SU-DHL-6 (cell line): Measurements from ENCODE around the gene KRT32.

ENCODE experiments used
- H2AFZ ChIP-seq: fragments of 200-600 bp; sonication (generic); 2 replicates; pipeline ENCODE4 v1.6.1; 2014; ENCODE audit warnings: low read depth, mild to moderate bottlenecking, moderate library complexity, mixed read lengths, antibody characterized with exemption, low read length; ENCODE audit not compliant: severe bottlenecking
- H3F3A ChIP-seq: fragments of 200-600 bp; shearing (Covaris generic); 2 replicates; pipeline ENCODE4 v1.6.0; 2016; ENCODE audit warnings: antibody characterized with exemption, mild to moderate bottlenecking; ENCODE audit not compliant: insufficient read depth
- H3K27ac ChIP-seq: fragments of 200-600 bp; sonication (generic); 2 replicates; pipeline ENCODE4 v1.5.1; 2016; ENCODE audit warnings: low read depth, mild to moderate bottlenecking, low read length, moderate library complexity, mixed read lengths
- H3K27me3 ChIP-seq: fragments of 200-600 bp; sonication (generic), shearing (Covaris generic); 2 replicates; pipeline ENCODE4 v1.6.0; 2014; ENCODE audit warnings: mild to moderate bottlenecking, low read length
- H3K36me3 ChIP-seq: fragments of 200-600 bp; sonication (generic); 2 replicates; pipeline ENCODE4 v1.6.1; 2014; ENCODE audit warnings: mild to moderate bottlenecking, low read length, mixed read lengths
- H3K4me2 ChIP-seq: fragments of 300-600, 200-600 bp; shearing (Covaris generic), sonication (generic); 2 replicates; pipeline ENCODE4 v1.6.0; 2014; ENCODE audit warnings: low read length, low read depth, mild to moderate bottlenecking; ENCODE audit not compliant: poor library complexity, severe bottlenecking
- H3K4me3 ChIP-seq: fragments of 200-600 bp; sonication (generic); 2 replicates; pipeline ENCODE4 v1.5.1; 2014; ENCODE audit warnings: antibody characterized with exemption, low read length, mild to moderate bottlenecking, mixed read lengths; ENCODE audit not compliant: insufficient read depth, poor library complexity, severe bottlenecking
- H3K79me2 ChIP-seq: fragments of 200-600 bp; sonication (generic); 2 replicates; pipeline ENCODE4 v1.6.1; 2014; ENCODE audit warnings: mild to moderate bottlenecking, low read length, moderate library complexity; ENCODE audit not compliant: insufficient read depth
- H3K9ac ChIP-seq: fragments of 200-600 bp; sonication (generic); 2 replicates; pipeline ENCODE4 v1.7.0; 2014; ENCODE audit warnings: mild to moderate bottlenecking, low read length
- H3K9me2 ChIP-seq: fragments of 200-600 bp; sonication (generic); replicated peaks from 2 replicates; pipeline ENCODE4 v1.6.1; 2014; ENCODE audit warnings: low read length; ENCODE audit not compliant: insufficient read depth
- H3K9me3 ChIP-seq: fragments of 200-600 bp; sonication (generic); 2 replicates; pipeline ENCODE4 v1.6.1; 2014; ENCODE audit warnings: low read length, mixed read lengths; ENCODE audit not compliant: insufficient read depth
- H4K20me1 ChIP-seq: fragments of 200-600 bp; sonication (generic); 2 replicates; pipeline ENCODE4 v1.6.1; 2014; ENCODE audit warnings: low read depth, mild to moderate bottlenecking, antibody characterized with exemption, low read length, moderate library complexity, mixed read lengths
- EZH2phosphoT487 ChIP-seq: fragments of 200-600 bp; sonication (generic), shearing (Covaris generic); conservative IDR thresholded peaks from 2 replicates; pipeline ENCODE4 v1.6.1; 2018; ENCODE audit warnings: mild to moderate bottlenecking, antibody characterized with exemption, low read length, moderate library complexity, mixed read lengths
- TF ChIP-seq, protein P1 (sequence below): fragments of 200-600 bp; sonication (generic); IDR thresholded peaks from one replicate; pipeline ENCODE4 v1.5.1; 2017; ENCODE audit warnings: antibody characterized with exemption, mild to moderate bottlenecking, low read length, moderate library complexity; ENCODE audit not compliant: insufficient read depth, poor library complexity, severe bottlenecking

The KRT32 gene

DNA sequence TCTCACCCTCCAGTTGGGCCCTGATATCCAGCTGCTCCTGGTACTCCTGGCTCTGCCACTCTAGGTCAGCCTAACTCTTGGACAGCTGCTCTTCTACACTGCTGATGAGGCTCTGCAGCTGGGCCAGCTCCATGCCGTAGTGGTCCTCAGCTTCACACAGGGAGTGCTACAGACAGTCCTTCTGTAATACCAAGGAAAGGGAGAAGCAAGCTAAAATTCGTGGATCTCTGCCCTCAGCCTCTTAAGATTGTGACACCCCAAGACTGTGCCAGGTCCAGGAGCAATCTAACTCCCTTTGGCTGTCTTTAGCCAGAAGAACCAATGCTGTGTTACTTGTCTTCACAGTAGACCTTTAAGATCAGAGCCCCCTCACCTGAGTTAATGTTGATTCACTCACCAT lies 18.7 kb downstream of the KRT32 start:
- Histone ChIP-seq H3F3A (no peaks in the 10 kb centered on the region), H3K27me3 (no peaks in the 10 kb centered on the region), H2AFZ (no peak overlapping the region), H3K9me3 (no peaks in the 10 kb centered on the region), H3K27ac (no peak overlapping the region), H4K20me1 (no peaks in the 10 kb centered on the region), H3K4me3 (no peak overlapping the region), H3K79me2 (no peaks in the 10 kb centered on the region), H3K9me2 (no peaks in the 10 kb centered on the region), H3K9ac (no peak overlapping the region), H3K36me3 (no peaks in the 10 kb centered on the region), H3K4me2 (no peak overlapping the region)
- TF ChIP-seq, protein P1, sequence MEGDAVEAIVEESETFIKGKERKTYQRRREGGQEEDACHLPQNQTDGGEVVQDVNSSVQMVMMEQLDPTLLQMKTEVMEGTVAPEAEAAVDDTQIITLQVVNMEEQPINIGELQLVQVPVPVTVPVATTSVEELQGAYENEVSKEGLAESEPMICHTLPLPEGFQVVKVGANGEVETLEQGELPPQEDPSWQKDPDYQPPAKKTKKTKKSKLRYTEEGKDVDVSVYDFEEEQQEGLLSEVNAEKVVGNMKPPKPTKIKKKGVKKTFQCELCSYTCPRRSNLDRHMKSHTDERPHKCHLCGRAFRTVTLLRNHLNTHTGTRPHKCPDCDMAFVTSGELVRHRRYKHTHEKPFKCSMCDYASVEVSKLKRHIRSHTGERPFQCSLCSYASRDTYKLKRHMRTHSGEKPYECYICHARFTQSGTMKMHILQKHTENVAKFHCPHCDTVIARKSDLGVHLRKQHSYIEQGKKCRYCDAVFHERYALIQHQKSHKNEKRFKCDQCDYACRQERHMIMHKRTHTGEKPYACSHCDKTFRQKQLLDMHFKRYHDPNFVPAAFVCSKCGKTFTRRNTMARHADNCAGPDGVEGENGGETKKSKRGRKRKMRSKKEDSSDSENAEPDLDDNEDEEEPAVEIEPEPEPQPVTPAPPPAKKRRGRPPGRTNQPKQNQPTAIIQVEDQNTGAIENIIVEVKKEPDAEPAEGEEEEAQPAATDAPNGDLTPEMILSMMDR, result no peak
- no peak for TF ChIP-seq EZH2phosphoT487

DNA sequence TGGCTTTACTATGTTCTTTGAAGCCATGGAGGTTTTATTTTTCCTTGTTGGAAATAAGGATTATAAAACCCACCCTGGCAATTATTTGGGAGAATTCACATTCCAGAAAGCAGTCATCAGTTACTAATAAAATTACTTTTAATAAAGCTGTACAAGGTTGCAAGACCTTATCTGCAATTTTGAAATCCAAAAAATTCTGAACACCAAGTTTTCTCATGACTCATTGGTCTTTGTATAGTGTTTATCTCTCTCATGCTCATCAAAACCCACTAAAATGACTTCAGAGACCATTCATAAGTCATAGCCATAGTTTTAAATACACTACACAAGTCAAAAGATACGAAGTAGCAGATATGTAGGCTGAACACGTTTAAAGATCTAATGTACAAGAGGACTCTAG lies 20.4 kb downstream of the KRT32 start:
- H3K27me3 ChIP-seq, result no peaks in the 10 kb centered on the region
- TF ChIP-seq EZH2phosphoT487, result no peak
- TF ChIP-seq, protein P1, result no peak
- no peak overlapping the region for H3K9ac ChIP-seq
- H3K9me3 ChIP-seq, result no peaks in the 10 kb centered on the region
- H2AFZ ChIP-seq, result no peak overlapping the region
- no peaks in the 10 kb centered on the region for H4K20me1 ChIP-seq
- H3K9me2 ChIP-seq, result no peaks in the 10 kb centered on the region
- no peaks in the 10 kb centered on the region for H3F3A ChIP-seq
- no peak overlapping the region for H3K4me3 ChIP-seq
- no peak overlapping the region for H3K4me2 ChIP-seq
- no peak overlapping the region for H3K27ac ChIP-seq
- H3K79me2 ChIP-seq, result no peaks in the 10 kb centered on the region
- H3K36me3 ChIP-seq, result no peaks in the 10 kb centered on the region

DNA sequence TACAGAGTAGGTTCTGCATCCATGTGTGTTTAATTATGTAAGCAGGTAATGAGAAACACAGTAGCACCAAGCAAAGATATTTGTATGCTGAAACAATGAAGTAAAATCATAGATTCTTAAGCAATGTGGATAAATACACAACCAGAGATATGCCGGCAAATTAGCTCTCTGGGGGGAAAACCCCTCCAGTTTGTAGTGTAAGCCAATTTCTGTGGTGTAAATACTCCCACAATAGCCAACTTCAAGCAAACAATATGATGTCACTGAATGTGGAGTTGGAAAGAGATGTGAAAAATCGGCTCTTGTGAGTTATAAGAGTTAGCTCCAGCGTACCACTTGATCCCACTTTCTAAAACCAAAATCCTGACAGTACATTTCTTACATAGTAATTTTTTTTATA lies 22.5 kb downstream of the KRT32 start:
- Histone ChIP-seq H3K27me3 (no peaks in the 10 kb centered on the region), H3K4me3 (no peak overlapping the region), H3F3A (no peaks in the 10 kb centered on the region), H3K9ac (no peak overlapping the region), H3K36me3 (no peaks in the 10 kb centered on the region), H3K9me3 (no peaks in the 10 kb centered on the region), H2AFZ (no peak overlapping the region), H3K27ac (no peak overlapping the region), H3K9me2 (no peaks in the 10 kb centered on the region), H4K20me1 (no peaks in the 10 kb centered on the region), H3K4me2 (no peak overlapping the region), H3K79me2 (no peaks in the 10 kb centered on the region)
- no peak for TF ChIP-seq EZH2phosphoT487
- TF ChIP-seq, protein P1, result no peak

DNA sequence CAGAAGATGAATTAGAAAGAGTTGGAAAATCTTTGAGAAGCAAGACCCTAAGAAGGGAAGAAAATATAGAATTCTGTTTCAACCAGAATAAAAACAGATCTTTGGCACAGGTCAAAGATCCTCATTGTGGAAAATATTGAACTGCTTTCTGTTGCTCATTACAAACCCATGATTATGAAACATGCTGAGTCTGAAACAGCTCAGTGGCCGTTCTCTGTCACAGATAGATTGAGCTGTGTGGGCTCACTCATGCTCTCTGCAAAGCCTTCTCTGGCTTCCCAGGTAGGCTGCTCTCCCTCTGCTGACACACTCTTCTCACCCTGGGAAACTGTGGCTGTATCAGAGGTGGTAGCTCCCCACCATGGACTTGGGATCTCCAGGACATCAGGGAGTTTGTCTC lies 23.0 kb downstream of the KRT32 start:
- TF ChIP-seq EZH2phosphoT487, result no peak
- TF ChIP-seq, protein P1, result no peak
- Histone ChIP-seq H3K9me2 (no peaks in the 10 kb centered on the region), H4K20me1 (no peaks in the 10 kb centered on the region), H3K27ac (no peak overlapping the region), H3K79me2 (no peaks in the 10 kb centered on the region), H3K4me3 (no peak overlapping the region), H3K36me3 (no peaks in the 10 kb centered on the region), H3K27me3 (no peaks in the 10 kb centered on the region), H3K4me2 (no peak overlapping the region), H3F3A (no peaks in the 10 kb centered on the region), H3K9ac (no peak overlapping the region), H2AFZ (no peak overlapping the region), H3K9me3 (no peaks in the 10 kb centered on the region)
